ENCODE measurements around the gene SLIT3.

The SLIT3 gene

DNA sequence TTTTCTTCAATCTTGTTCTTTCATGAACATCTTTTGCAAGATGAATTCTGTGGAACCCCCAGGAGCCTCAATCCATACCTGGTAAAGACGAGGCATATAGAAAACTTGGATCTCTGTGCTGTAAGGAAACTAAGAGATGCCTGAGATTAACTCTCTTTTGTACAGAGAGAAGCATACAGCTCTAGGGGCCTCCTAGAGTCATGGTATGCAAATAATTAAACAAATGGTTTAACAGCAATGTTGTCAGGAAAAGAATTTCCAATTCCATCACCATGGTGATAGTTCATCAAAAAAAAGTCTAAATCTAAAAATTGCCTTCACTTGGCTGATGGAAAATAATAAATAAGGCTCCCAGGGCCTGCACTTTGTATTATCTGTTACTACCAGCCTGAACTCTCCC lies 275.4 kb downstream of the SLIT3 start:
- Histone ChIP-seq H3K4me2 (ENCODE audit: low read length) (no peak overlapping the region), H3F3A (ENCODE audit: control insufficient read depth, insufficient read depth) (no peaks in the 10 kb centered on the region), H3K79me2 (ENCODE audit: control insufficient read depth, low read length) (no peaks in the 10 kb centered on the region), H4K20me1 (ENCODE audit: control insufficient read depth, insufficient read depth, low read depth, low read length) (no peaks in the 10 kb centered on the region), H3K36me3 (ENCODE audit: control insufficient read depth, low read length) (no peaks in the 10 kb centered on the region), H3K9me3 (ENCODE audit: control insufficient read depth, insufficient read depth, low read length) (no peaks in the 10 kb centered on the region), H3K27ac (ENCODE audit: low read depth, low read length) (no peak overlapping the region), H3K4me1 (ENCODE audit: control insufficient read depth, low read length) (no peaks in the 10 kb centered on the region), H3K4me3 (ENCODE audit: low read length) (no peak overlapping the region), H3K9me2 (replicated peaks; ENCODE audit: control insufficient read depth, low read length) (no peaks in the 10 kb centered on the region; the same call in 1 of the 2 replicates), H3K27me3 (ENCODE audit: control insufficient read depth, low read length) (no peaks in the 10 kb centered on the region)
- TF ChIP-seq EZH2phosphoT487 (IDR thresholded peaks at IDR 0.05; ENCODE audit: borderline replicate concordance, low read length) (no peak), CTCF (IDR thresholded peaks at IDR 0.05; ENCODE audit: low read depth, low read length, poor library complexity, severe bottlenecking) (no peak)

DNA sequence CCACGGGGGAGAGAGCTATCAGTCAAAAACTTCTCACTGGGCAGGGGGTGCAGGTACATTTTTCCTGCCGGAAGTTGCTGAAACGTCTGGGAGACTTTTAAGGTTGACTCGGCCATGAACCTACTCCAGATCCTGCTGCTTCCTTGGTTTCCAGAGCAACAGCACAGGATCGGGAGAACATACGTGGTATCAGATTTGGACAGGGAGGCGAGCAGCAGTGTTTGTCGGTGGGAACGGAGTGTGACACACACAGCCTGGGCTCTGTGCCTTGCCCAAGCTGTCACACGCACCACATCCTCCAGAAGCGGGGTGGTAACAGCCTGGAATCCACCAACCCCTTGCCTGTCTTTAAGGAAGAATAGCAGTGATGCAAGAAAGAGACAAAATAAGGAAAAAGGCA lies 276.5 kb downstream of the SLIT3 start:
- H3F3A ChIP-seq (ENCODE audit: control insufficient read depth, insufficient read depth) = no peaks in the 10 kb centered on the region
- no peaks in the 10 kb centered on the region for H3K79me2 ChIP-seq (ENCODE audit: control insufficient read depth, low read length)
- no peak overlapping the region for H3K27ac ChIP-seq (ENCODE audit: low read depth, low read length)
- H3K9me2 ChIP-seq (replicated peaks; ENCODE audit: control insufficient read depth, low read length) = no peaks in the 10 kb centered on the region; the same call in 1 of the 2 replicates
- no peaks in the 10 kb centered on the region for H3K4me1 ChIP-seq (ENCODE audit: control insufficient read depth, low read length)
- no peaks in the 10 kb centered on the region for H3K36me3 ChIP-seq (ENCODE audit: control insufficient read depth, low read length)
- no peak overlapping the region for H3K4me3 ChIP-seq (ENCODE audit: low read length)
- H3K9me3 ChIP-seq (ENCODE audit: control insufficient read depth, insufficient read depth, low read length) = no peaks in the 10 kb centered on the region
- H3K4me2 ChIP-seq (ENCODE audit: low read length) = no peak overlapping the region
- H3K27me3 ChIP-seq (ENCODE audit: control insufficient read depth, low read length) = no peaks in the 10 kb centered on the region
- no peaks in the 10 kb centered on the region for H4K20me1 ChIP-seq (ENCODE audit: control insufficient read depth, insufficient read depth, low read depth, low read length)
- TF ChIP-seq CTCF (IDR thresholded peaks at IDR 0.05; ENCODE audit: low read depth, low read length, poor library complexity, severe bottlenecking) (no peak), EZH2phosphoT487 (IDR thresholded peaks at IDR 0.05; ENCODE audit: borderline replicate concordance, low read length) (no peak)

DNA sequence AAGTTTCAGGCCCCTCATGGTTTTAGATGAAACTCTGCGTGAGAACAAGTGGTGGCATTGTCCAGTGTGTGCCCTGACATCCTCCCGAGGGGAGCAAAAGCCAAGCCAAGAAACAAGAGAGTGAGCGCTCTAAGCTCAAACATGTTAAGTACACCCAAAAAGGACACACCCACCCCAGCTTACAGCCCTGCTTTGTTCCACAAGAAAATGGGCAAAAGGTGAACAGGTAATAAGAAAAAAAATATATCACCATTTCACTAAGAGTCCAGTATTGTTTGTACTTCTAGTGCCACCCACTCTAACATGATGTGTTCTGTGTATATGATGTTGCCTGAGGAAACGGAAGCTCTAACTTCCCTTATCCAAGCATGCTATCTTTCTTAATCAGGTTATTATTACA lies 278.2 kb downstream of the SLIT3 start:
- H3K79me2 ChIP-seq (ENCODE audit: control insufficient read depth, low read length) = no peaks in the 10 kb centered on the region
- H3K36me3 ChIP-seq (ENCODE audit: control insufficient read depth, low read length) = no peaks in the 10 kb centered on the region
- H3F3A ChIP-seq (ENCODE audit: control insufficient read depth, insufficient read depth) = no peaks in the 10 kb centered on the region
- no peaks in the 10 kb centered on the region for H3K4me1 ChIP-seq (ENCODE audit: control insufficient read depth, low read length)
- H3K4me3 ChIP-seq (ENCODE audit: low read length) = no peak overlapping the region
- no peak overlapping the region for H3K27ac ChIP-seq (ENCODE audit: low read depth, low read length)
- H3K9me3 ChIP-seq (ENCODE audit: control insufficient read depth, insufficient read depth, low read length) = no peaks in the 10 kb centered on the region
- no peaks in the 10 kb centered on the region for H3K27me3 ChIP-seq (ENCODE audit: control insufficient read depth, low read length)
- no peak for TF ChIP-seq CTCF (IDR thresholded peaks at IDR 0.05; ENCODE audit: low read depth, low read length, poor library complexity, severe bottlenecking)
- TF ChIP-seq EZH2phosphoT487 (IDR thresholded peaks at IDR 0.05; ENCODE audit: borderline replicate concordance, low read length) = no peak
- H3K4me2 ChIP-seq (ENCODE audit: low read length) = no peak overlapping the region
- H3K9me2 ChIP-seq (replicated peaks; ENCODE audit: control insufficient read depth, low read length) = no peaks in the 10 kb centered on the region; the same call in 1 of the 2 replicates
- H4K20me1 ChIP-seq (ENCODE audit: control insufficient read depth, insufficient read depth, low read depth, low read length) = no peaks in the 10 kb centered on the region

- Histone ChIP-seq H4K20me1 (ENCODE audit: control insufficient read depth, insufficient read depth, low read depth, low read length) (no peaks in the 10 kb centered on the region), H3K4me2 (ENCODE audit: low read length) (no peak overlapping the region), H3K79me2 (ENCODE audit: control insufficient read depth, low read length) (no peaks in the 10 kb centered on the region), H3F3A (ENCODE audit: control insufficient read depth, insufficient read depth) (no peaks in the 10 kb centered on the region), H3K9me2 (replicated peaks; ENCODE audit: control insufficient read depth, low read length) (no peaks in the 10 kb centered on the region; the same call in 1 of the 2 replicates), H3K27ac (ENCODE audit: low read depth, low read length) (no peak overlapping the region), H3K27me3 (ENCODE audit: control insufficient read depth, low read length) (no peaks in the 10 kb centered on the region), H3K4me3 (ENCODE audit: low read length) (no peak overlapping the region), H3K4me1 (ENCODE audit: control insufficient read depth, low read length) (no peaks in the 10 kb centered on the region), H3K36me3 (ENCODE audit: control insufficient read depth, low read length) (no peaks in the 10 kb centered on the region), H3K9me3 (ENCODE audit: control insufficient read depth, insufficient read depth, low read length) (no peaks in the 10 kb centered on the region)
- TF ChIP-seq CTCF (IDR thresholded peaks at IDR 0.05; ENCODE audit: low read depth, low read length, poor library complexity, severe bottlenecking) = no peak
- no peak for TF ChIP-seq EZH2phosphoT487 (IDR thresholded peaks at IDR 0.05; ENCODE audit: borderline replicate concordance, low read length)
Measured at GRCh38 chr5:169020102-169020501, 280.8 kb downstream of the SLIT3 start.

All from DOHH2 (cell line).